Fibroblast of lung (primary cell): ENCODE measurements around the gene ATOX1. TPM values are rescaled to one million over a fixed set of nuclear protein-coding genes. Genes with fewer than 3 reads are reported as not detected.

Experiments
- DNase-seq, 2 donors: peaks; one replicate each; pipeline versions ENCODE4 v3.0.0 to v3.0.0-alpha.2; 2010; ENCODE audit warnings: low read depth in 2 of 2
- H2AFZ ChIP-seq: 2 replicates; pipeline ENCODE4 v1.5.1; 2012; ENCODE audit warnings: low read length, control low read depth, inconsistent platforms
- H3K27ac ChIP-seq: 2 replicates; pipeline ENCODE4 v1.5.1; 2011; ENCODE audit warnings: low read length, control low read depth; ENCODE audit not compliant: insufficient read depth
- H3K27me3 ChIP-seq: 2 replicates; pipeline ENCODE4 v1.5.1; 2011; ENCODE audit warnings: mild to moderate bottlenecking, low read length; ENCODE audit not compliant: control insufficient read depth, insufficient read depth
- H3K36me3 ChIP-seq: 2 replicates; pipeline ENCODE4 v1.5.1; 2011; ENCODE audit warnings: low read length; ENCODE audit not compliant: control insufficient read depth, insufficient read depth
- H3K4me1 ChIP-seq: 2 replicates; pipeline ENCODE4 v1.5.1; 2011; ENCODE audit warnings: low read length; ENCODE audit not compliant: control insufficient read depth, insufficient read depth; ENCODE audit errors: extremely low read depth
- H3K4me2 ChIP-seq: 2 replicates; pipeline ENCODE4 v1.5.1; 2011; ENCODE audit warnings: low read length, control low read depth; ENCODE audit not compliant: insufficient read depth; ENCODE audit errors: extremely low read depth
- H3K4me3 ChIP-seq, 4 experiments: fragments of 200-600 bp in 1 of 4; sonication (generic) in 1 of 4; replicated peaks in 1 of 4; 2 replicates each; pipeline ENCODE4 v1.5.1; 2011 to 2016; ENCODE audit warnings: low read length in 4 of 4, low read depth in 3 of 4, mild to moderate bottlenecking in 3 of 4, control low read depth in 2 of 4, inconsistent platforms in 1 of 4, mixed read lengths in 1 of 4; ENCODE audit not compliant: insufficient read depth in 1 of 4; ENCODE audit errors: control extremely low read depth in 1 of 4
- H3K79me2 ChIP-seq: 2 replicates; pipeline ENCODE4 v1.5.1; 2012; ENCODE audit warnings: mild to moderate bottlenecking, low read length, inconsistent platforms; ENCODE audit not compliant: control insufficient read depth, insufficient read depth
- H3K9ac ChIP-seq: 2 replicates; pipeline ENCODE4 v1.5.1; 2011; ENCODE audit warnings: mild to moderate bottlenecking, low read length, control low read depth; ENCODE audit not compliant: insufficient read depth
- H3K9me3 ChIP-seq: 2 replicates; pipeline ENCODE4 v1.5.1; 2012; ENCODE audit warnings: low read depth, low read length; ENCODE audit not compliant: control insufficient read depth, insufficient read depth
- H4K20me1 ChIP-seq: 2 replicates; pipeline ENCODE4 v1.5.1; 2011; ENCODE audit warnings: low read length; ENCODE audit not compliant: control insufficient read depth, insufficient read depth; ENCODE audit errors: extremely low read depth
- CTCF ChIP-seq, 2 donors: IDR thresholded peaks in 1 of 2; conservative IDR thresholded peaks in 1 of 2; 1 replicate in 1 of 2; 2 replicates in 1 of 2; pipeline ENCODE4 v1.5.1; 2011 to 2012; ENCODE audit warnings: low read length in 2 of 2, control low read depth in 1 of 2, inconsistent platforms in 1 of 2, low read depth in 1 of 2, mild to moderate bottlenecking in 1 of 2
- EZH2 ChIP-seq: IDR thresholded peaks from 2 replicates; pipeline ENCODE4 v1.5.1; 2012; ENCODE audit warnings: low read length, control low read depth, mild to moderate bottlenecking; ENCODE audit errors: missing control alignments
- polyA plus RNA-seq, 2 donors: library from polyadenylated mRNA; depleted of rRNA in 1 of 2; stranded (reverse) in 1 of 2; unstranded in 1 of 2; fragments of >200 nt; gene quantifications; 2 replicates each; pipeline ENCODE4 v1.2.1, GENCODE V29; 2011 to 2012; ENCODE audit warnings: missing spikeins in 1 of 2
- total RNA-seq: library from RNA; depleted of rRNA; stranded (reverse); fragments of >200 nt; gene quantifications from 2 replicates; pipeline ENCODE4 v1.2.1, GENCODE V29; 2014

Gene ATOX1
- total and polyA plus RNA-seq, 2 donors (not counting 1 experiment from before 2014, with no cell fraction given) = 59.9 to 245 TPM

GRCh38 chr5:151735646-151736045 lies 22.8 kb downstream of the ATOX1 start:
- H2AFZ ChIP-seq = no peak overlapping the region
- no peaks in the 10 kb centered on the region for H3K79me2 ChIP-seq
- no peak overlapping the region for H3K27ac ChIP-seq
- H3K4me1 ChIP-seq = peaks cover 10% of the 10 kb centered on the region
- no peak overlapping the region for H3K4me3 ChIP-seq
- no peaks in the 10 kb centered on the region for H4K20me1 ChIP-seq
- no peaks in the 10 kb centered on the region for H3K9me3 ChIP-seq
- H3K27me3 ChIP-seq = no peaks in the 10 kb centered on the region
- no peak for TF ChIP-seq CTCF (conservative IDR thresholded peaks at IDR 0.05 in 1 of 2, IDR thresholded peaks at IDR 0.05 in 1 of 2; ENCODE audit: low read depth in 1 of 2, low read length in 2 of 2)
- TF ChIP-seq EZH2 = no peak
- H3K4me2 ChIP-seq = no peak overlapping the region
- H3K36me3 ChIP-seq = no peaks in the 10 kb centered on the region
- no peak overlapping the region for H3K9ac ChIP-seq
- no peak for DNase-seq

- Histone ChIP-seq H3K36me3 (no peaks in the 10 kb centered on the region), H3K27ac (no peak overlapping the region), H4K20me1 (no peaks in the 10 kb centered on the region), H3K9me3 (no peaks in the 10 kb centered on the region), H3K79me2 (no peaks in the 10 kb centered on the region), H2AFZ (no peak overlapping the region), H3K4me3 (no peak overlapping the region), H3K9ac (no peak overlapping the region), H3K27me3 (no peaks in the 10 kb centered on the region), H3K4me2 (no peak overlapping the region), H3K4me1 (peaks cover 3% of the 10 kb centered on the region)
- no peak for DNase-seq
- TF ChIP-seq CTCF (conservative IDR thresholded peaks at IDR 0.05 in 1 of 2, IDR thresholded peaks at IDR 0.05 in 1 of 2; ENCODE audit: low read depth in 1 of 2, low read length in 2 of 2) = no peak
- TF ChIP-seq EZH2 = no peak
Measured at GRCh38 chr5:151734064-151734408, 24.4 kb downstream of the ATOX1 start.

GRCh38 chr5:151733358-151734063 lies 24.9 kb downstream of the ATOX1 start:
- H3K9ac ChIP-seq = no peak overlapping the region
- H3K36me3 ChIP-seq = no peaks in the 10 kb centered on the region
- no peak overlapping the region for H3K4me2 ChIP-seq
- no peaks in the 10 kb centered on the region for H4K20me1 ChIP-seq
- H3K9me3 ChIP-seq = no peaks in the 10 kb centered on the region
- H3K4me3 ChIP-seq = no peak overlapping the region
- TF ChIP-seq CTCF (conservative IDR thresholded peaks at IDR 0.05 in 1 of 2, IDR thresholded peaks at IDR 0.05 in 1 of 2; ENCODE audit: low read depth in 1 of 2, low read length in 2 of 2) (no peak), EZH2 (no peak)
- H3K27ac ChIP-seq = no peak overlapping the region
- H3K27me3 ChIP-seq = no peaks in the 10 kb centered on the region
- peak in 1 of 2 donors; percentile 89 for DNase-seq
- H3K4me1 ChIP-seq = peaks cover 3% of the 10 kb centered on the region
- H2AFZ ChIP-seq = no peak overlapping the region
- no peaks in the 10 kb centered on the region for H3K79me2 ChIP-seq
